Measurements from ENCODE around the gene PFDN6. TPM values are rescaled to one million over a fixed set of nuclear protein-coding genes. Genes with fewer than 3 reads are reported as not detected.

Gene PFDN6
- total and polyA plus RNA-seq, 2 of the 13 experiments (the other 11 are each of a cell fraction or from before 2014, with no cell fraction given), result 75.5 to 87.0 TPM

DNA sequence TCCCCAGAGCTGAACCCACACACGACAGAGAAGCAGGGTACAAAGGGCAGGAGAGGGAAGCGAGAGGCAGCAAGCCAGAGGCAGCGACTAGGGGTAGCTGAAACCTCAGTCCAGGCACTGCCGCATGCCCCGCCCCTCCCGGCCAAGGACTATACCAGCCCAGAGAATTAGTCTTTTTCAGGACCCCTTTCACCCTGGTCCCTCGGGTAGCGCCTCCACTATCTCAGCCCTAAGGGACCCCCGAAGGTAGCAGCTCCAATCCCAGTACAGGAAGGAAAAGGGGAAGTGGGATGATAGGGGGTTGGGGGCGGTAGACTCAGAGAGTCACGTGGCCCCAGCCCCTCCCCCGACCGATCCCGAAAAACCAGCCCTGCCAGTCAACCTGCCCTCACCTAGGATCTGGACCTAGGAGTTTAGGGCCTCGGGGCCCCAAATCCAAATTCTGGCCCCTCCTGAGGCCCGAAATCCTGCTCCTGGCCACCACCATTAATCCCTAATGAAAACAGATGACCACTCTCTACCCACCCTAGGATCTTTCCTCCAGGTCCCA lies 8.1 kb downstream of the PFDN6 start (continued):
- TF ChIP-seq ZNF18 (CRISPR knock-in tag; IDR thresholded peaks at IDR 0.05; ENCODE audit: insufficient replicate concordance) (peak; percentile 30), XRCC5 (optimal IDR thresholded peaks at IDR 0.05; ENCODE audit: low read length) (no peak), DMAP1 (CRISPR knock-in tag; IDR thresholded peaks at IDR 0.05) (no peak), MAFF (IDR thresholded peaks at IDR 0.05; ENCODE audit: low read depth, low read length) (no peak), FOXK2 (IDR thresholded peaks at IDR 0.05) (no peak), KDM2A (CRISPR knock-in tag; IDR thresholded peaks at IDR 0.05; ENCODE audit: borderline replicate concordance, low read depth) (0 out of 2 replicates have a peak, but pooled peaks have one; percentile 5), RAD51 (IDR thresholded peaks at IDR 0.05; ENCODE audit: borderline replicate concordance) (peak; percentile 56; the same call in 1 of the 2 replicates), ZNF687 (CRISPR knock-in tag; IDR thresholded peaks at IDR 0.05) (peak; percentile 57), ZFP82 (CRISPR knock-in tag; IDR thresholded peaks at IDR 0.05; ENCODE audit: borderline replicate concordance) (no peak), KLF13 (CRISPR knock-in tag; IDR thresholded peaks at IDR 0.05) (no peak), KLF15 (CRISPR knock-in tag; IDR thresholded peaks at IDR 0.05; ENCODE audit: borderline replicate concordance) (no peak), CSRNP1 (CRISPR knock-in tag; IDR thresholded peaks at IDR 0.05) (no peak), ZMYM3 (CRISPR knock-in tag; IDR thresholded peaks at IDR 0.05) (no peak), AGO1 (IDR thresholded peaks at IDR 0.05; ENCODE audit: low read depth, low read length, poor library complexity, severe bottlenecking) (peak; percentile 47), ZNF879 (CRISPR knock-in tag; IDR thresholded peaks at IDR 0.05) (no peak), STAG1 (CRISPR knock-in tag; IDR thresholded peaks at IDR 0.05) (no peak), ARNTL (CRISPR knock-in tag; IDR thresholded peaks at IDR 0.05) (peak; percentile 66)
- TF ChIP-seq, protein P1, sequence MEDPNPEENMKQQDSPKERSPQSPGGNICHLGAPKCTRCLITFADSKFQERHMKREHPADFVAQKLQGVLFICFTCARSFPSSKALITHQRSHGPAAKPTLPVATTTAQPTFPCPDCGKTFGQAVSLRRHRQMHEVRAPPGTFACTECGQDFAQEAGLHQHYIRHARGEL (CRISPR knock-in tag; IDR thresholded peaks at IDR 0.05), result no peak
- TF ChIP-seq, protein P2, sequence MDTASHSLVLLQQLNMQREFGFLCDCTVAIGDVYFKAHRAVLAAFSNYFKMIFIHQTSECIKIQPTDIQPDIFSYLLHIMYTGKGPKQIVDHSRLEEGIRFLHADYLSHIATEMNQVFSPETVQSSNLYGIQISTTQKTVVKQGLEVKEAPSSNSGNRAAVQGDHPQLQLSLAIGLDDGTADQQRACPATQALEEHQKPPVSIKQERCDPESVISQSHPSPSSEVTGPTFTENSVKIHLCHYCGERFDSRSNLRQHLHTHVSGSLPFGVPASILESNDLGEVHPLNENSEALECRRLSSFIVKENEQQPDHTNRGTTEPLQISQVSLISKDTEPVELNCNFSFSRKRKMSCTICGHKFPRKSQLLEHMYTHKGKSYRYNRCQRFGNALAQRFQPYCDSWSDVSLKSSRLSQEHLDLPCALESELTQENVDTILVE (CRISPR knock-in tag; IDR thresholded peaks at IDR 0.05), result no peak
- TF ChIP-seq, protein P3, sequence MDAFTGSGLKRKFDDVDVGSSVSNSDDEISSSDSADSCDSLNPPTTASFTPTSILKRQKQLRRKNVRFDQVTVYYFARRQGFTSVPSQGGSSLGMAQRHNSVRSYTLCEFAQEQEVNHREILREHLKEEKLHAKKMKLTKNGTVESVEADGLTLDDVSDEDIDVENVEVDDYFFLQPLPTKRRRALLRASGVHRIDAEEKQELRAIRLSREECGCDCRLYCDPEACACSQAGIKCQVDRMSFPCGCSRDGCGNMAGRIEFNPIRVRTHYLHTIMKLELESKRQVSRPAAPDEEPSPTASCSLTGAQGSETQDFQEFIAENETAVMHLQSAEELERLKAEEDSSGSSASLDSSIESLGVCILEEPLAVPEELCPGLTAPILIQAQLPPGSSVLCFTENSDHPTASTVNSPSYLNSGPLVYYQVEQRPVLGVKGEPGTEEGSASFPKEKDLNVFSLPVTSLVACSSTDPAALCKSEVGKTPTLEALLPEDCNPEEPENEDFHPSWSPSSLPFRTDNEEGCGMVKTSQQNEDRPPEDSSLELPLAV (CRISPR knock-in tag; conservative IDR thresholded peaks at IDR 0.05; ENCODE audit: low read depth), result no peak
